Thyroid gland (tissue), 4 donors: ENCODE results near the gene EFCAB6. TPM values are rescaled to one million over a fixed set of nuclear protein-coding genes. Genes with fewer than 3 reads are reported as not detected.

Source experiments
- DNase-seq, 2 donors: peaks; one replicate each; pipeline ENCODE4 v3.0.0-alpha.2; 2019
- H3K27ac ChIP-seq, 3 donors: fragments of 200-600 bp; sonication (generic); 1 replicate in 2 of 3; 2 replicates in 1 of 3; pipeline ENCODE4 v1.5.1; 2016 to 2019; ENCODE audit warnings: mild to moderate bottlenecking in 1 of 3, moderate library complexity in 1 of 3
- H3K27me3 ChIP-seq: fragments of 200-600 bp; sonication (generic); one replicate; pipeline ENCODE4 v1.5.1; 2019
- H3K36me3 ChIP-seq, 2 donors: fragments of 200-600 bp; sonication (generic); one replicate each; pipeline ENCODE4 v1.5.1; 2016 to 2019
- H3K4me1 ChIP-seq, 2 donors: fragments of 200-600 bp; sonication (generic); one replicate each; pipeline ENCODE4 v1.5.1; 2017 to 2019
- H3K4me3 ChIP-seq, 3 donors: fragments of 200-600 bp; sonication (generic); replicated peaks in 1 of 3; 1 replicate in 2 of 3; 2 replicates in 1 of 3; pipeline ENCODE4 v1.5.1; 2016; ENCODE audit warnings: mild to moderate bottlenecking in 1 of 3
- H3K9me3 ChIP-seq: fragments of 200-600 bp; sonication (generic); one replicate; pipeline ENCODE4 v1.5.1; 2017
- POLR2A ChIP-seq, 2 donors: fragments of 450-650 bp; IDR thresholded peaks; one replicate each; pipeline ENCODE4 v1.6.1; 2017; ENCODE audit warnings: antibody characterized with exemption in 2 of 2, mild to moderate bottlenecking in 2 of 2, moderate library complexity in 1 of 2
- WGBS, 2 donors: methylation state at CpG; one replicate each; pipeline ENCODE4 v1.1.5; 2017; 5-methylcytosine and 5-hydroxymethylcytosine counted together
- intact Hi-C: fragments of 100-400 bp; cut with DNase I; formaldehyde crosslinking; loops from one replicate; pipeline ENCODE4 v1.15.1; 2023
- total RNA-seq, 4 donors: library from RNA; depleted of rRNA; stranded (reverse); fragments of >200 nt; gene quantifications; one replicate each; pipeline ENCODE4 v1.2.3, GENCODE V29; 2016
- TF ChIP-seq, protein P1 (sequence below), 6 experiments: fragments of 200-600 bp in 3 of 6; fragments of 450-650 bp in 3 of 6; sonication (generic) in 3 of 6; IDR thresholded peaks; one replicate each; pipeline ENCODE4 v1.5.1; 2016 to 2019; ENCODE audit warnings: antibody characterized with exemption in 6 of 6, mild to moderate bottlenecking in 2 of 6, inconsistent platforms in 1 of 6, moderate library complexity in 1 of 6

Gene EFCAB6
- total RNA-seq, 4 donors from 2014 or later: 10.9 to 26.1 (median 14.1) TPM

GRCh38 chr22:43755011-43755410, 57.1 kb downstream of the EFCAB6 start:
- no peak for DNase-seq
- no peaks in the 10 kb centered on the region for H3K9me3 ChIP-seq
- peaks cover 0 to 7% of the 10 kb centered on the region in 2 donors for H3K4me1 ChIP-seq
- intact Hi-C loops: no loop called here
- no peak for TF ChIP-seq POLR2A (IDR thresholded peaks at IDR 0.05)
- TF ChIP-seq, protein P1, sequence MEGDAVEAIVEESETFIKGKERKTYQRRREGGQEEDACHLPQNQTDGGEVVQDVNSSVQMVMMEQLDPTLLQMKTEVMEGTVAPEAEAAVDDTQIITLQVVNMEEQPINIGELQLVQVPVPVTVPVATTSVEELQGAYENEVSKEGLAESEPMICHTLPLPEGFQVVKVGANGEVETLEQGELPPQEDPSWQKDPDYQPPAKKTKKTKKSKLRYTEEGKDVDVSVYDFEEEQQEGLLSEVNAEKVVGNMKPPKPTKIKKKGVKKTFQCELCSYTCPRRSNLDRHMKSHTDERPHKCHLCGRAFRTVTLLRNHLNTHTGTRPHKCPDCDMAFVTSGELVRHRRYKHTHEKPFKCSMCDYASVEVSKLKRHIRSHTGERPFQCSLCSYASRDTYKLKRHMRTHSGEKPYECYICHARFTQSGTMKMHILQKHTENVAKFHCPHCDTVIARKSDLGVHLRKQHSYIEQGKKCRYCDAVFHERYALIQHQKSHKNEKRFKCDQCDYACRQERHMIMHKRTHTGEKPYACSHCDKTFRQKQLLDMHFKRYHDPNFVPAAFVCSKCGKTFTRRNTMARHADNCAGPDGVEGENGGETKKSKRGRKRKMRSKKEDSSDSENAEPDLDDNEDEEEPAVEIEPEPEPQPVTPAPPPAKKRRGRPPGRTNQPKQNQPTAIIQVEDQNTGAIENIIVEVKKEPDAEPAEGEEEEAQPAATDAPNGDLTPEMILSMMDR (IDR thresholded peaks at IDR 0.05): no peak
- no peak overlapping the region for H3K27ac ChIP-seq
- H3K4me3 ChIP-seq: no peak overlapping the region
- no peaks in the 10 kb centered on the region for H3K36me3 ChIP-seq
- 87 to 91% methylated on average over 2 of the region's 2 CpGs for WGBS, 2 donors
- H3K27me3 ChIP-seq: no peaks in the 10 kb centered on the region

GRCh38 chr22:43754176-43754575, 57.9 kb downstream of the EFCAB6 start:
- Histone ChIP-seq H3K4me1 (peaks cover 0 to 7% of the 10 kb centered on the region in 2 donors), H3K27ac (no peak overlapping the region), H3K4me3 (no peak overlapping the region), H3K36me3 (no peaks in the 10 kb centered on the region), H3K27me3 (no peaks in the 10 kb centered on the region), H3K9me3 (no peaks in the 10 kb centered on the region)
- no peak for TF ChIP-seq POLR2A (IDR thresholded peaks at IDR 0.05)
- TF ChIP-seq, protein P1 (IDR thresholded peaks at IDR 0.05): no peak
- intact Hi-C loops: no loop called here
- no peak for DNase-seq
- WGBS, 2 donors: 81 to 82% methylated on average over 5 of the region's 5 CpGs

GRCh38 chr22:43753688-43754087, 58.4 kb downstream of the EFCAB6 start:
- TF ChIP-seq, protein P1 (IDR thresholded peaks at IDR 0.05): no peak
- no peak for TF ChIP-seq POLR2A (IDR thresholded peaks at IDR 0.05)
- Histone ChIP-seq H3K27me3 (no peaks in the 10 kb centered on the region), H3K4me1 (peaks cover 0 to 7% of the 10 kb centered on the region in 2 donors), H3K4me3 (no peak overlapping the region), H3K27ac (no peak overlapping the region), H3K36me3 (no peaks in the 10 kb centered on the region), H3K9me3 (no peaks in the 10 kb centered on the region)
- intact Hi-C loops: no loop called here
- 78 to 79% methylated on average over 2 of the region's 2 CpGs for WGBS, 2 donors
- DNase-seq: no peak

DNA sequence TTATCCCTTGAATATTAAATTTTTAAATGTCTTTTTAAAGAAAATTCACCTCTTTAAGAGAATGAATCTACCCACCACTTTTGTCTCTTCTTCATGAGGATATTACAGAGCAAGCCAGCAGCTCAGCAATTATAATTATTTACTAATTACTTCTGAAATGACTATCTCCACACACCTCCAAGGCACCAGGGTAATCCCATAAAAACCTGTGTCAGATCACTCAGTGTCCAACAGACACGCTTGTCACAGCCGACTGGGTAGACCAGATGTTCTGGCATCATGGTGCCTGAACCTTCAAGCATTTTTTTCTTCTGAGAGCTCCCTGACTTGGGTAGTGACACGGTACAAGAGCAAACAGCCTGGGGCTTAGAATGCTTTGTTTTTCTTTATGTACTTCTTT, 61.4 kb downstream of the EFCAB6 start:
- no peak overlapping the region for H3K27ac ChIP-seq
- H3K36me3 ChIP-seq: no peaks in the 10 kb centered on the region
- TF ChIP-seq, protein P1 (IDR thresholded peaks at IDR 0.05): no peak
- TF ChIP-seq POLR2A (IDR thresholded peaks at IDR 0.05): no peak
- peaks cover 3 to 7% of the 10 kb centered on the region in 2 donors for H3K4me1 ChIP-seq
- DNase-seq: peak in 1 of 2 donors; percentile 24
- no peaks in the 10 kb centered on the region for H3K9me3 ChIP-seq
- WGBS, 2 donors: 33 to 34% methylated on average over 3 of the region's 3 CpGs
- intact Hi-C loops: no loop called here
- H3K27me3 ChIP-seq: no peaks in the 10 kb centered on the region
- no peak overlapping the region for H3K4me3 ChIP-seq

DNA sequence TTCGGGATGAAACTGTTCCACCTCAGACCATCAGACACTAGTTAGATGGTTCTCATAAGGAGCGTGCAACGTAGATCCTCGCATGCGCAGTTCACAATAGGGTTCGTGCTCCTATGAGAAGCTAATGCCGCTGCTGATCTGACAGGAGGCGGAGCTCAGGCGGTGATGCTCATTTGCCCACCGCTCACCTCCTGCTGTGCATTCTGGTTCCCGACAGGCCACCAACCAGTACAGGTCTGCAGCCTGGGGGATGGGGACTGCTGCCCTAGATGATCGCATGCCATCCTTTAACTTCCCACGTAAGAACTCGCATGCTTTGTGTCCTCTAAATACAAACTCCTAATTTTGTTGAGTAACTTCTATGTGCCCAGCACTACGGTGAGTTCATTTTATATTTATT, 62.6 kb downstream of the EFCAB6 start:
- Histone ChIP-seq H3K27me3 (no peaks in the 10 kb centered on the region), H3K4me1 (peaks cover 4 to 7% of the 10 kb centered on the region in 2 donors), H3K9me3 (no peaks in the 10 kb centered on the region), H3K4me3 (no peak overlapping the region), H3K27ac (no peak overlapping the region), H3K36me3 (no peaks in the 10 kb centered on the region)
- 88 to 91% methylated on average over 15 of the region's 15 CpGs for WGBS, 2 donors
- TF ChIP-seq, protein P1 (IDR thresholded peaks at IDR 0.05): no peak
- no peak for TF ChIP-seq POLR2A (IDR thresholded peaks at IDR 0.05)
- intact Hi-C loops: no loop called here
- DNase-seq: no peak
